Thoracic aorta (tissue), 2 donors: ENCODE measurements around the gene DNAJC19. TPM values are rescaled to one million over a fixed set of nuclear protein-coding genes. Genes with fewer than 3 reads are reported as not detected.
"Not testable (repeated sequence)": the region's sequence is repeated elsewhere in the genome, so short reads cannot be mapped to it uniquely, and the experiment has no call there.

Experiments used
- ATAC-seq: fragments of 150-250 bp; one replicate; pipeline ENCODE4 v1.8.0; 2017; ENCODE audit warnings: low read depth; ENCODE audit not compliant: insufficient number of reproducible peaks, low FRiP score
- DNase-seq: peaks from one replicate; pipeline ENCODE4 v3.0.0-alpha.2; 2020; ENCODE audit warnings: low spot score
- H3K27ac ChIP-seq, 2 donors: fragments of 200-600 bp; sonication (generic); 1 replicate in 1 of 2; 2 replicates in 1 of 2; pipeline ENCODE4 v1.5.1; 2016; ENCODE audit warnings: mild to moderate bottlenecking in 2 of 2, moderate library complexity in 2 of 2
- H3K27me3 ChIP-seq: fragments of 200-600 bp; sonication (generic); replicated peaks from 2 replicates; pipeline ENCODE4 v1.6.0; 2016; ENCODE audit warnings: mild to moderate bottlenecking; ENCODE audit not compliant: insufficient read depth
- H3K36me3 ChIP-seq: fragments of 200-600 bp; sonication (generic); one replicate; pipeline ENCODE4 v1.5.1; 2016
- H3K4me1 ChIP-seq, 2 donors: fragments of 200-600 bp; sonication (generic); 1 replicate in 1 of 2; 2 replicates in 1 of 2; pipeline versions ENCODE4 v1.5.1 to v1.6.0; 2016; ENCODE audit warnings: low read depth in 2 of 2, mild to moderate bottlenecking in 1 of 2; ENCODE audit not compliant: control insufficient read depth in 1 of 2
- H3K4me3 ChIP-seq: fragments of 200-600 bp; sonication (generic); 2 replicates; pipeline ENCODE4 v1.5.1; 2016; ENCODE audit warnings: mild to moderate bottlenecking
- H3K9me3 ChIP-seq: fragments of 200-600 bp; sonication (generic); 2 replicates; pipeline ENCODE4 v1.5.1; 2016
- total RNA-seq, 2 donors: library from RNA; depleted of rRNA; stranded (reverse); fragments of >200 nt; gene quantifications; one replicate each; pipeline versions ENCODE4 v1.1.0 to v1.2.3, GENCODE V29; 2016
- TF ChIP-seq, protein P1 (sequence below): fragments of 200-600 bp; sonication (generic); IDR thresholded peaks from one replicate; pipeline ENCODE4 v1.5.1; 2019; ENCODE audit warnings: antibody characterized with exemption

The DNAJC19 gene
- total RNA-seq, 2 donors from 2014 or later, result 19.4 to 38.0 TPM

DNA sequence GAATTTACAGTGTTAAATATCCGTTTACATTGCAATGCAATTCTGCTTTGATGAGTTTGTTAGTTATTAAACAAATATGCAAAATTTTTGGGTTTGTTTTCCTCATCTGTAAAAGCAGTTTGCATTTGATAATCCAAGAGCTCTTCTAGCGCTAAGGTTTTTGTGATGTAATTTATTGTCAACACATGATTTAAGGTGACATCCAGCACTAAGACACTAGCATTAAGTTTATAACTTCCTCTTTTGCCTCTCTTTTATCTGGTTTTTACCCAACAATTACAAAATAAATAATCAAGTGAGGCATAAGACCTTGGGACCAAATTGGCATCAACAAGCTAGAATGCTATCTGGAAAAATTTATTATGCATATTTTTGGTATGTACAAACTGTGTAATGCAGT, 969 bp upstream of the DNAJC19 start:
- Histone ChIP-seq H3K9me3 (no peaks in the 10 kb centered on the region), H3K27me3 (no peaks in the 10 kb centered on the region), H3K4me1 (peaks cover 9 to 27% of the 10 kb centered on the region in 2 donors), H3K4me3 (peak overlapping the region; percentile 69), H3K36me3 (peaks cover 8% of the 10 kb centered on the region), H3K27ac (peak overlapping the region; percentile 81 to 90)
- ATAC-seq, result no peak
- DNase-seq, result no peak
- TF ChIP-seq, protein P1, sequence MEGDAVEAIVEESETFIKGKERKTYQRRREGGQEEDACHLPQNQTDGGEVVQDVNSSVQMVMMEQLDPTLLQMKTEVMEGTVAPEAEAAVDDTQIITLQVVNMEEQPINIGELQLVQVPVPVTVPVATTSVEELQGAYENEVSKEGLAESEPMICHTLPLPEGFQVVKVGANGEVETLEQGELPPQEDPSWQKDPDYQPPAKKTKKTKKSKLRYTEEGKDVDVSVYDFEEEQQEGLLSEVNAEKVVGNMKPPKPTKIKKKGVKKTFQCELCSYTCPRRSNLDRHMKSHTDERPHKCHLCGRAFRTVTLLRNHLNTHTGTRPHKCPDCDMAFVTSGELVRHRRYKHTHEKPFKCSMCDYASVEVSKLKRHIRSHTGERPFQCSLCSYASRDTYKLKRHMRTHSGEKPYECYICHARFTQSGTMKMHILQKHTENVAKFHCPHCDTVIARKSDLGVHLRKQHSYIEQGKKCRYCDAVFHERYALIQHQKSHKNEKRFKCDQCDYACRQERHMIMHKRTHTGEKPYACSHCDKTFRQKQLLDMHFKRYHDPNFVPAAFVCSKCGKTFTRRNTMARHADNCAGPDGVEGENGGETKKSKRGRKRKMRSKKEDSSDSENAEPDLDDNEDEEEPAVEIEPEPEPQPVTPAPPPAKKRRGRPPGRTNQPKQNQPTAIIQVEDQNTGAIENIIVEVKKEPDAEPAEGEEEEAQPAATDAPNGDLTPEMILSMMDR, result no peak

- Histone ChIP-seq H3K27me3 (no peaks in the 10 kb centered on the region), H3K27ac (no peak overlapping the region), H3K4me3 (no peak overlapping the region), H3K4me1 (peaks cover 9 to 27% of the 10 kb centered on the region in 2 donors), H3K9me3 (no peaks in the 10 kb centered on the region), H3K36me3 (peaks cover 14% of the 10 kb centered on the region)
- no peak for ATAC-seq
- TF ChIP-seq, protein P1, result no peak
- DNase-seq, result no peak
Measured at GRCh38 chr3:180987344-180987743, 2.2 kb downstream of the DNAJC19 start.

GRCh38 chr3:180986366-180986765, 3.2 kb downstream of the DNAJC19 start:
- H3K4me3 ChIP-seq, H3K9me3 ChIP-seq, ATAC-seq, H3K27me3 ChIP-seq, DNase-seq, H3K27ac ChIP-seq: not testable (repeated sequence)
- H3K36me3 ChIP-seq, result peaks cover 14% of the 10 kb centered on the region
- H3K4me1 ChIP-seq, result peaks cover 9 to 27% of the 10 kb centered on the region in 2 donors

DNA sequence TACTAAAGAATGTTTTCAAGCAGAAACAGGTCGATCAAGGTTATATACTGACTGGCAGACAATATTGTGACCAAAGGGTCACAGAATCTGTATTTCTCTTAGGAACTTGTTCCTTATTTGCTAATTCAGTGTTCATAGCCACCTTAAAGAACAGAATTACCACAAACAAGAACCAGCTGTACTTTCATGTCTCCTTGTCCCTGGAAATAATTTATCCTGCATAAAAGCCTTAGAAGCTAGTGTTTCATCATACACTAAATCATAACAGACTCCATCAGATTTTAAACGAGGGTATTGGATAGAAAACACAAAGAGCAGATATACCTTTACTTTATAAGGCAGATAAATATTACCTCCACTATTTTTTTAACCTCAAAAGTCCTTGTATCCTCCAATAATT, 6.4 kb downstream of the DNAJC19 start:
- TF ChIP-seq, protein P1, result no peak
- H3K4me3 ChIP-seq, result no peak overlapping the region
- no peaks in the 10 kb centered on the region for H3K9me3 ChIP-seq
- H3K27me3 ChIP-seq, result no peaks in the 10 kb centered on the region
- no peak for DNase-seq
- H3K27ac ChIP-seq, result no peak overlapping the region
- ATAC-seq, result no peak
- H3K4me1 ChIP-seq, result peaks cover 0 to 17% of the 10 kb centered on the region in 2 donors
- H3K36me3 ChIP-seq, result peaks cover 14% of the 10 kb centered on the region

DNA sequence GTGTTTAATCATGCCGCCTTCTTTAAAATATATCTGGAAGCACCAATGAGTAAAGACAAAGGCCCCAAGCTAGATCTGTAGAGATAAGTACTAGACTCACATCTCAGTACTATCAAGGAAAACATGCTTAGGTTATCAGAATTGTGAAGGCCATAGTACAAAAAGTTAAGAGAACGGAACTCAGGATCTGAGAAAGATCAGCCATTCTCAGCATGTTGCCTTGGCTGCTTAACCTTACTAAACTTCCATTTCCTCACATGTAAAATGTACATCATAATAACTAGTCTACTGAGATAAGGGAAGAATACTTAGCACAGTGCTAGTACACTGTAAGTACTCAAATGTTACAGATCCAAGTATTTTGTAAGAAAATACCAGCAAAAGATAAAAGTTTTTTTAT, 7.6 kb downstream of the DNAJC19 start:
- no peaks in the 10 kb centered on the region for H3K27me3 ChIP-seq
- TF ChIP-seq, protein P1, result no peak
- H3K9me3 ChIP-seq, result no peaks in the 10 kb centered on the region
- H3K4me1 ChIP-seq, result peaks cover 0 to 6% of the 10 kb centered on the region in 2 donors
- peaks cover 14% of the 10 kb centered on the region for H3K36me3 ChIP-seq
- H3K4me3 ChIP-seq, result no peak overlapping the region
- DNase-seq, result no peak
- H3K27ac ChIP-seq, result no peak overlapping the region
- no peak for ATAC-seq

DNA sequence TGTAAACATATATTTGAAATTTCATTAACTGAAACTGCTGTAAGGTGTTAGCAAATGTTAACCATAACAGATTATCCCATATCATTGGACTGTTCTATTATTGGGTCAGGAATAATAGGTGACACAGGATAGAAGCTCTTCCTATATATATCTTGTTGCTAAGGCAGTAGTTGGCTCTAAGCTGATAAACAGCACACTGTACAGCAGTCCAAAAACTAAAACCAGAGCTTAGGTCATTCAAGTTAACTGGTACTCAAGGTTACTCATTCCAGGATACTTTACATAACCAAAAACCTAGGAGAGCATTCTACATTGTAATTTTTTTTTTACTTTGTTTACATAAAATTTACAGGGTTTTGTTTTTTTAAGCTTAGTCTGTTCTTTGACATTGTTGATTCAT, 8.9 kb downstream of the DNAJC19 start:
- Histone ChIP-seq H3K9me3 (no peaks in the 10 kb centered on the region), H3K4me1 (peaks cover 0 to 6% of the 10 kb centered on the region in 2 donors), H3K4me3 (no peak overlapping the region), H3K27ac (no peak overlapping the region), H3K27me3 (no peaks in the 10 kb centered on the region), H3K36me3 (peaks cover 10% of the 10 kb centered on the region)
- no peak for DNase-seq
- ATAC-seq, result no peak
- TF ChIP-seq, protein P1, result no peak
